H1 (cell line): ENCODE measurements around the gene VASN. TPM values are rescaled to one million over a fixed set of nuclear protein-coding genes. Genes with fewer than 3 reads are reported as not detected.

Experiments used
- CTCF ChIA-PET: fragments of 300-600 bp; sonication (Branson Sonifier 250); formaldehyde crosslinking; loops from one replicate; lab custom pipeline; 2021; ENCODE audit not compliant: partially characterized antibody; lab: Charles Lee
- POLR2A ChIA-PET: fragments of 300-600 bp; sonication (Branson Sonifier 250); formaldehyde crosslinking; loops from one replicate; lab custom pipeline; 2021; ENCODE audit warnings: inconsistent platforms; ENCODE audit not compliant: partially characterized antibody; lab: Charles Lee
- DNase-seq, 2 experiments: peaks; one replicate each; pipeline versions ENCODE4 v3.0.0 to v3.0.0-alpha.2; 2010 to 2022; ENCODE audit warnings: low spot score in 2 of 2, low read depth in 1 of 2, mixed read lengths in 1 of 2
- FAIRE-seq: peaks from 2 replicates; lab custom pipeline; 2011; peaks lifted over from hg19 to GRCh38; lab: Jason Lieb, UNC
- H2AFZ ChIP-seq: 2 replicates; pipeline ENCODE4 v1.8.1; 2012; ENCODE audit warnings: low read length, inconsistent platforms
- H2AK5ac ChIP-seq: 2 replicates; pipeline ENCODE4 v1.6.1; 2013; ENCODE audit warnings: low read depth, low read length
- H2BK120ac ChIP-seq: replicated peaks from 2 replicates; pipeline ENCODE3; 2013; ENCODE audit warnings: low read depth, low read length, inconsistent platforms
- H2BK12ac ChIP-seq: 2 replicates; pipeline ENCODE4 v1.6.1; 2013; ENCODE audit warnings: low read depth, low read length
- H2BK15ac ChIP-seq: 2 replicates; pipeline ENCODE4 v1.6.1; 2013; ENCODE audit warnings: low read length
- H2BK20ac ChIP-seq: 2 replicates; pipeline ENCODE4 v1.6.1; 2013; ENCODE audit warnings: low read length
- H2BK5ac ChIP-seq: 2 replicates; pipeline ENCODE4 v1.6.1; 2013; ENCODE audit warnings: low read depth, low read length
- H3K14ac ChIP-seq: 2 replicates; pipeline ENCODE4 v1.6.1; 2013; ENCODE audit warnings: inconsistent platforms; ENCODE audit not compliant: insufficient read length
- H3K18ac ChIP-seq: 2 replicates; pipeline ENCODE4 v1.6.1; 2013; ENCODE audit warnings: low read length; ENCODE audit errors: extremely low read depth
- H3K23ac ChIP-seq: 2 replicates; pipeline ENCODE4 v1.6.1; 2013; ENCODE audit warnings: inconsistent platforms; ENCODE audit not compliant: insufficient read length
- H3K23me2 ChIP-seq: 2 replicates; pipeline ENCODE4 v1.6.1; 2013; ENCODE audit warnings: low read depth, low read length
- H3K27ac ChIP-seq: 2 replicates; pipeline ENCODE4 v1.6.1; 2011; ENCODE audit warnings: low read depth, low read length, inconsistent platforms
- H3K27me3 ChIP-seq, 4 experiments: replicated peaks in 1 of 4; 1 replicate in 1 of 4; 2 replicates in 3 of 4; pipeline versions ENCODE4 v1.6.1 to v1.8.1; 2011 to 2013; ENCODE audit warnings: low read length in 3 of 4, mild to moderate bottlenecking in 3 of 4, inconsistent platforms in 2 of 4, mixed read lengths in 2 of 4, moderate library complexity in 1 of 4; ENCODE audit not compliant: control insufficient read depth in 3 of 4, insufficient read depth in 3 of 4; ENCODE audit errors: extremely low read depth in 1 of 4
- H3K36me3 ChIP-seq, 4 experiments: 2 replicates each; pipeline versions ENCODE4 v1.6.1 to v1.8.1; 2011 to 2013; ENCODE audit warnings: mild to moderate bottlenecking in 4 of 4, low read length in 3 of 4, moderate library complexity in 2 of 4, control low read depth in 1 of 4, inconsistent platforms in 1 of 4; ENCODE audit not compliant: insufficient read depth in 4 of 4, control insufficient read depth in 2 of 4
- H3K4ac ChIP-seq: replicated peaks from 2 replicates; pipeline ENCODE3; 2013; ENCODE audit warnings: low read length, low read depth, mixed read lengths, inconsistent platforms; ENCODE audit not compliant: insufficient read length
- H3K4me1 ChIP-seq, 4 experiments: replicated peaks in 1 of 4; 1 replicate in 1 of 4; 2 replicates in 3 of 4; pipeline versions ENCODE4 v1.6.1 to v1.8.1; 2011 to 2013; ENCODE audit warnings: low read length in 3 of 4, inconsistent platforms in 2 of 4, mixed read lengths in 1 of 4; ENCODE audit not compliant: insufficient read depth in 4 of 4, control insufficient read depth in 3 of 4
- H3K4me2 ChIP-seq, 2 experiments: 2 replicates each; pipeline versions ENCODE4 v1.6.1 to v1.8.1; 2011 to 2013; ENCODE audit warnings: low read depth in 2 of 2, low read length in 2 of 2, control low read depth in 1 of 2, inconsistent platforms in 1 of 2, mild to moderate bottlenecking in 1 of 2; ENCODE audit not compliant: insufficient read depth in 1 of 2
- H3K4me3 ChIP-seq, 4 experiments: fragments of 200-600, 300-600 bp in 1 of 4; sonication (generic), shearing (Covaris generic), sonication (Bioruptor Twin) in 1 of 4; 2 replicates each; pipeline versions ENCODE4 v1.5.1 to v1.8.1; 2011 to 2016; ENCODE audit warnings: low read length in 4 of 4, low read depth in 3 of 4, control low read depth in 2 of 4, inconsistent platforms in 2 of 4, mild to moderate bottlenecking in 2 of 4, mixed read lengths in 1 of 4, moderate library complexity in 1 of 4; ENCODE audit not compliant: insufficient read depth in 2 of 4; ENCODE audit errors: extremely low read depth in 1 of 4
- H3K56ac ChIP-seq: replicated peaks from 2 replicates; pipeline ENCODE3; 2013; ENCODE audit warnings: low read depth, mild to moderate bottlenecking, mixed read lengths, low read length, inconsistent platforms; ENCODE audit not compliant: insufficient read length
- H3K79me1 ChIP-seq: 2 replicates; pipeline ENCODE4 v1.6.1; 2013; ENCODE audit warnings: low read depth, low read length, control low read depth
- H3K79me2 ChIP-seq, 2 experiments: 2 replicates each; pipeline versions ENCODE4 v1.6.1 to v1.8.1; 2012 to 2013; ENCODE audit warnings: low read length in 2 of 2, mild to moderate bottlenecking in 2 of 2, inconsistent platforms in 1 of 2; ENCODE audit not compliant: insufficient read depth in 2 of 2, control insufficient read depth in 1 of 2
- H3K9ac ChIP-seq, 4 experiments: replicated peaks in 1 of 4; 1 replicate in 1 of 4; 2 replicates in 3 of 4; pipeline versions ENCODE4 v1.6.1 to v1.8.1; 2011 to 2013; ENCODE audit warnings: low read depth in 3 of 4, low read length in 3 of 4, control low read depth in 2 of 4, mild to moderate bottlenecking in 2 of 4, moderate library complexity in 2 of 4, inconsistent platforms in 1 of 4; ENCODE audit errors: extremely low read depth in 1 of 4
- H3K9me3 ChIP-seq, 2 experiments: 2 replicates each; pipeline versions ENCODE4 v1.6.1 to v1.8.1; 2012 to 2013; ENCODE audit warnings: mild to moderate bottlenecking in 2 of 2, moderate library complexity in 2 of 2, control low read depth in 1 of 2, inconsistent platforms in 1 of 2, low read depth in 1 of 2, low read length in 1 of 2, mixed read lengths in 1 of 2; ENCODE audit not compliant: insufficient read depth in 2 of 2
- H4K20me1 ChIP-seq, 2 experiments: replicated peaks in 1 of 2; 2 replicates each; pipeline versions ENCODE3 to v1.8.1; 2011 to 2013; ENCODE audit warnings: inconsistent platforms in 2 of 2, low read length in 2 of 2, mild to moderate bottlenecking in 1 of 2; ENCODE audit not compliant: insufficient read depth in 2 of 2, control insufficient read depth in 1 of 2
- H4K5ac ChIP-seq: 2 replicates; pipeline ENCODE4 v1.6.1; 2013; ENCODE audit warnings: low read length, low read depth, mixed read lengths, inconsistent platforms; ENCODE audit not compliant: insufficient read length
- H4K8ac ChIP-seq: 2 replicates; pipeline ENCODE4 v1.8.0; 2013; ENCODE audit warnings: mild to moderate bottlenecking, moderate library complexity, low read length, inconsistent platforms; ENCODE audit not compliant: insufficient read depth; ENCODE audit errors: extremely low read depth
- H4K91ac ChIP-seq: replicated peaks from 2 replicates; pipeline ENCODE3; 2013; ENCODE audit warnings: low read length, mixed read lengths, inconsistent platforms; ENCODE audit not compliant: insufficient read length
- BACH1 ChIP-seq: IDR thresholded peaks from 2 replicates; pipeline ENCODE4 v1.6.1; 2012; ENCODE audit warnings: low read length, improper control_type of control experiment
- CBX8 ChIP-seq: fragments of 300-800, 300-1000 bp; sonication (generic); IDR thresholded peaks from 2 replicates; pipeline ENCODE4 v1.7.1; 2016; ENCODE audit warnings: low read depth, low read length, borderline replicate concordance
- CEBPB ChIP-seq: IDR thresholded peaks from 2 replicates; pipeline ENCODE4 v1.6.1; 2012; ENCODE audit warnings: low read depth, low read length
- CTBP2 ChIP-seq: IDR thresholded peaks from 2 replicates; pipeline ENCODE4 v1.7.0; 2011; ENCODE audit warnings: borderline replicate concordance, mild to moderate bottlenecking, moderate library complexity, mixed read lengths, low read length; ENCODE audit not compliant: insufficient read depth, insufficient read length
- EP300 ChIP-seq, 2 experiments: IDR thresholded peaks; 1 replicate in 1 of 2; 2 replicates in 1 of 2; pipeline ENCODE4 v1.6.1; 2011 to 2012; ENCODE audit warnings: low read depth in 2 of 2, low read length in 2 of 2, mild to moderate bottlenecking in 2 of 2, borderline replicate concordance in 1 of 2, inconsistent platforms in 1 of 2, moderate library complexity in 1 of 2
- FOSL1 ChIP-seq: IDR thresholded peaks from 2 replicates; pipeline ENCODE4 v1.6.1; 2011; ENCODE audit warnings: mild to moderate bottlenecking, low read depth, low read length, moderate library complexity; ENCODE audit not compliant: insufficient read depth
- GABPA ChIP-seq: IDR thresholded peaks from 2 replicates; pipeline ENCODE4 v1.6.1; 2011; ENCODE audit warnings: mild to moderate bottlenecking, low read length, moderate library complexity, borderline replicate concordance; ENCODE audit not compliant: insufficient read depth
- JUND ChIP-seq: IDR thresholded peaks from 2 replicates; pipeline ENCODE4 v1.6.1; 2011; ENCODE audit warnings: mild to moderate bottlenecking, improper control_type of control experiment, low read length
- NANOG ChIP-seq: IDR thresholded peaks from 2 replicates; pipeline ENCODE4 v1.6.1; 2011; ENCODE audit warnings: low read length, low read depth, mild to moderate bottlenecking, inconsistent platforms; ENCODE audit not compliant: insufficient read depth, poor library complexity, severe bottlenecking
- NRF1 ChIP-seq: IDR thresholded peaks from 2 replicates; pipeline ENCODE4 v1.6.1; 2011; ENCODE audit warnings: mild to moderate bottlenecking, low read depth, low read length, improper control_type of control experiment
- RFX5 ChIP-seq: IDR thresholded peaks from 2 replicates; pipeline ENCODE4 v1.6.1; 2011; ENCODE audit warnings: low read depth, low read length, improper control_type of control experiment, borderline replicate concordance
- SRF ChIP-seq: IDR thresholded peaks from 2 replicates; pipeline ENCODE4 v1.6.1; 2011; ENCODE audit warnings: mild to moderate bottlenecking, low read depth, low read length, moderate library complexity
- SUZ12 ChIP-seq: fragments of 200-600 bp; sonication (generic); IDR thresholded peaks from 2 replicates; pipeline ENCODE4 v1.6.1; 2012; ENCODE audit warnings: mild to moderate bottlenecking, inconsistent platforms, low read length, moderate library complexity, mixed read lengths
- TAF7 ChIP-seq: optimal IDR thresholded peaks from 2 replicates; pipeline ENCODE3; 2011; ENCODE audit warnings: low read depth, mild to moderate bottlenecking, inconsistent platforms, low read length, moderate library complexity, borderline replicate concordance
- WGBS, 2 experiments: shearing (Covaris generic) in 1 of 2; methylation state at CpG; one replicate each; pipeline versions ENCODE4 v1.1.6 to v1.1.7; 2013 to 2015; ENCODE audit warnings: low lambda C conversion rate in 2 of 2, mixed read lengths in 2 of 2, inconsistent platforms in 1 of 2, low coverage in 1 of 2, missing lambda C conversion rate in 1 of 2; ENCODE audit not compliant: insufficient replicate concordance in 2 of 2, insufficient coverage in 1 of 2, insufficient read length in 1 of 2; ENCODE audit errors: extremely low coverage in 1 of 2, missing lambda C conversion rate in 1 of 2; 5-methylcytosine and 5-hydroxymethylcytosine counted together
- polyA plus RNA-seq, 7 experiments: library from polyadenylated mRNA; depleted of rRNA in 3 of 7; stranded (reverse) in 5 of 7; unstranded in 2 of 7; fragments of >200 nt in 5 of 7; fragments of 200-250 nt in 2 of 7; gene quantifications; 1 replicate in 5 of 7; 2 replicates in 1 of 7; 4 replicates in 1 of 7; pipeline versions ENCODE4 v1.2.1 to v1.2.3, GENCODE V29; 2011 to 2013; ENCODE audit warnings: missing spikeins in 2 of 7, mixed read lengths in 2 of 7
- total RNA-seq: library from RNA; stranded (reverse); fragmentation: NEBNext Ultra II Directional; extraction: Animal tissue kit (Norgen Biotek cat#: 25700); gene quantifications from 2 replicates; pipeline ENCODE4 v1.2.1, GENCODE V29; 2021

Gene VASN
- total and polyA plus RNA-seq, 2 of the 8 experiments (the other 6 are each of a cell fraction or from before 2014, with no cell fraction given) = 9.6 to 11.3 TPM

- 97% methylated on average over 10 of the region's 10 CpGs; no CpG with 5 or more reads in 1 of the 2 experiments for WGBS, 2 experiments
- no peak for FAIRE-seq
- H3K4me2 ChIP-seq = no peak overlapping the region
- TF ChIP-seq GABPA (no peak), JUND (no peak), SUZ12 (no peak), NRF1 (no peak), CEBPB (no peak), FOSL1 (no peak), SRF (no peak), CTBP2 (no peak), EP300 (IDR thresholded peaks at IDR 0.05; ENCODE audit: borderline replicate concordance in 1 of 2, low read depth in 2 of 2, low read length in 2 of 2) (no peak), CBX8 (no peak), BACH1 (no peak), RFX5 (no peak), TAF7 (no peak), NANOG (no peak)
Observed at GRCh38 chr16:4408323-4408690, 36.7 kb downstream of the VASN start.

More at GRCh38 chr16:4408323-4408690, 36.7 kb downstream of the VASN start:
- H2BK15ac ChIP-seq = no peak overlapping the region
- no peaks in the 10 kb centered on the region for H3K79me2 ChIP-seq
- H3K27ac ChIP-seq = no peak overlapping the region
- peaks cover 0 to 11% of the 10 kb centered on the region in 2 experiments for H4K20me1 ChIP-seq
- no peak overlapping the region for H4K91ac ChIP-seq
- no peak overlapping the region for H2BK120ac ChIP-seq
- no peak overlapping the region for H3K4ac ChIP-seq
- H2AK5ac ChIP-seq = no peak overlapping the region
- no peak overlapping the region for H2BK5ac ChIP-seq
- H3K23ac ChIP-seq = no peak overlapping the region
- CTCF ChIA-PET = interaction anchor here (1.1 to 17.2 kb wide), 5 partner anchors 24 to 147 kb away, joined by 4 to 659 read pairs (median 5); no protein-coding TSS in a partner anchor
- H2BK12ac ChIP-seq = no peak overlapping the region
- H3K79me1 ChIP-seq = 0 out of 2 replicates have a peak, but pooled peaks cover 3% of the 10 kb centered on the region
- no peak for DNase-seq
- no peak overlapping the region for H2BK20ac ChIP-seq
- no peak overlapping the region for H3K18ac ChIP-seq
- no peak overlapping the region for H3K4me3 ChIP-seq
- peaks cover 0 to 4% (median 0%) of the 10 kb centered on the region in 4 experiments; a peak in 3 of 7 replicates for H3K4me1 ChIP-seq
- H4K8ac ChIP-seq = no peak overlapping the region
- H3K56ac ChIP-seq = no peak overlapping the region
- no peaks in the 10 kb centered on the region; a peak in 1 of 8 replicates for H3K36me3 ChIP-seq
- no peak overlapping the region for H3K14ac ChIP-seq
- no peaks in the 10 kb centered on the region for H3K9me3 ChIP-seq
- POLR2A ChIA-PET = interaction anchor here (0.5 to 1.0 kb wide), 2 partner anchors 30 to 64 kb away, joined by 3 to 4 read pairs; no protein-coding TSS in a partner anchor
- H3K27me3 ChIP-seq = no peaks in the 10 kb centered on the region
- H3K9ac ChIP-seq = no peak overlapping the region
- H2AFZ ChIP-seq = no peak overlapping the region
- no peaks in the 10 kb centered on the region for H3K23me2 ChIP-seq
- no peak overlapping the region for H4K5ac ChIP-seq
